Measurements from ENCODE around the gene PPM1L. TPM values are rescaled to one million over a fixed set of nuclear protein-coding genes. Genes with fewer than 3 reads are reported as not detected.

The PPM1L gene
- total and polyA plus RNA-seq, 10 of the 15 experiments (the other 5 are each of a cell fraction or from before 2014, with no cell fraction given), result under 0.01 to 0.33 (median 0.06) TPM; not detected in 1

DNA sequence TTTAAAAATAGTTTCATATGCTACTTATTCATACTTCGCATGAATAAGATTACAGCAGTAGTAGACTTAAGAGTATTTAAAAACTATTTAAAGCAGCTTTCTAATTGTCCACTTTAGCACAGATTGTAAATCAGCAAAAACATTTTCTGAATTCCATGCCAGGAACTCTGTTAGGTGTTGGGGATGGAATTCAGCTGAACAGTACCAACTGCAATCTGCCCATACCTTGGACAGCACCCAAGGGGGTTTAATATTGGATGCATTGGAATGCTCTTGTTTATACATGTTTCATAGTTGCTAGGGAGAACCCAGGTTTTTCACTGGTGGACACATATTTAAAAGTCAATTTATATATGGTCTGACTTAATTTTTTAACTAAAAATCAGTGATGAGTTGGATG, 74.8 kb downstream of the PPM1L start:
- H3K4me2 ChIP-seq (ENCODE audit: control insufficient read depth, insufficient read depth), result no peak overlapping the region

More for the DNA sequence above, 74.8 kb downstream of the PPM1L start:
- ATAC-seq (no peak), DNase-seq (ENCODE audit: low read depth, low spot score) (no peak), FAIRE-seq (no peak)
- Histone ChIP-seq H3K9ac (ENCODE audit: control insufficient read depth, insufficient read depth, low read length) (no peak overlapping the region), H4K20me1 (ENCODE audit: control insufficient read depth, insufficient read depth) (no peaks in the 10 kb centered on the region), H3K27ac (ENCODE audit: control insufficient read depth, insufficient read depth) (no peak overlapping the region), H3K79me2 (ENCODE audit: control insufficient read depth, insufficient read depth, low read length) (no peaks in the 10 kb centered on the region), H2AFZ (ENCODE audit: control insufficient read depth, low read depth, low read length) (no peak overlapping the region), H3K4me1 (ENCODE audit: control insufficient read depth, insufficient read depth, low read length) (no peaks in the 10 kb centered on the region), H3K27me3 (replicated peaks in 1 of 2; ENCODE audit: control insufficient read depth in 2 of 2, insufficient read depth in 2 of 2, low read length in 1 of 2) (no peaks in the 10 kb centered on the region), H3K4me3 (no peak overlapping the region), H3K36me3 (ENCODE audit: control insufficient read depth in 2 of 2, insufficient read depth in 2 of 2, low read length in 1 of 2) (no peaks in the 10 kb centered on the region), H3K9me3 (replicated peaks; ENCODE audit: control insufficient read depth, insufficient read depth, low read length) (no peaks in the 10 kb centered on the region)
- SMC1A ChIA-PET (ENCODE audit: uncharacterized antibody, unreplicated experiment), result no interaction called here
- no TSS peak for BruUV-seq (replicated peaks)
- WGBS (ENCODE audit: insufficient coverage, insufficient replicate concordance, low lambda C conversion rate, missing lambda C conversion rate), result 93% methylated on average over 1 of the region's 1 CpG
- RAD21 ChIA-PET (ENCODE audit: unreplicated experiment), result no interaction called here
- POLR2A ChIA-PET, result no interaction called here
- TF ChIP-seq ATF3 (IDR thresholded peaks at IDR 0.05; ENCODE audit: borderline replicate concordance, extremely low read depth, low read depth, low read length) (no peak), MXI1 (IDR thresholded peaks at IDR 0.05; ENCODE audit: low read depth, low read length) (no peak), MLLT1 (IDR thresholded peaks at IDR 0.05) (no peak), REST (IDR thresholded peaks at IDR 0.05; ENCODE audit: low read depth, low read length) (peak; percentile 69; the same call in 1 of the 2 replicates), SREBF1 (IDR thresholded peaks at IDR 0.05; ENCODE audit: low read length) (no peak), GATAD2B (conservative IDR thresholded peaks at IDR 0.05; ENCODE audit: low read depth) (no peak), HCFC1 (IDR thresholded peaks at IDR 0.05; ENCODE audit: low read length) (no peak)
- in situ Hi-C loops (cut with MboI) (no loop called here), intact Hi-C loops (cut with micrococcal nuclease; ENCODE audit: unreplicated experiment) (no loop called here)
- CTCF ChIA-PET, result interaction anchor here (1.4 to 1.7 kb wide), 2 partner anchors 12 to 13 kb away, joined by 3 to 7 read pairs; no protein-coding TSS in a partner anchor

Data from GM12878 (cell line).